Fibroblast of lung (primary cell): ENCODE measurements around the gene MTHFR. TPM values are rescaled to one million over a fixed set of nuclear protein-coding genes. Genes with fewer than 3 reads are reported as not detected.

Experiments used
- DNase-seq, 2 donors: peaks; one replicate each; pipeline versions ENCODE4 v3.0.0 to v3.0.0-alpha.2; 2010; ENCODE audit warnings: low read depth in 2 of 2
- H2AFZ ChIP-seq: 2 replicates; pipeline ENCODE4 v1.5.1; 2012; ENCODE audit warnings: low read length, control low read depth, inconsistent platforms
- H3K27ac ChIP-seq: 2 replicates; pipeline ENCODE4 v1.5.1; 2011; ENCODE audit warnings: low read length, control low read depth; ENCODE audit not compliant: insufficient read depth
- H3K27me3 ChIP-seq: 2 replicates; pipeline ENCODE4 v1.5.1; 2011; ENCODE audit warnings: mild to moderate bottlenecking, low read length; ENCODE audit not compliant: control insufficient read depth, insufficient read depth
- H3K36me3 ChIP-seq: 2 replicates; pipeline ENCODE4 v1.5.1; 2011; ENCODE audit warnings: low read length; ENCODE audit not compliant: control insufficient read depth, insufficient read depth
- H3K4me1 ChIP-seq: 2 replicates; pipeline ENCODE4 v1.5.1; 2011; ENCODE audit warnings: low read length; ENCODE audit not compliant: control insufficient read depth, insufficient read depth; ENCODE audit errors: extremely low read depth
- H3K4me2 ChIP-seq: 2 replicates; pipeline ENCODE4 v1.5.1; 2011; ENCODE audit warnings: low read length, control low read depth; ENCODE audit not compliant: insufficient read depth; ENCODE audit errors: extremely low read depth
- H3K4me3 ChIP-seq, 4 experiments: fragments of 200-600 bp in 1 of 4; sonication (generic) in 1 of 4; replicated peaks in 1 of 4; 2 replicates each; pipeline ENCODE4 v1.5.1; 2011 to 2016; ENCODE audit warnings: low read length in 4 of 4, low read depth in 3 of 4, mild to moderate bottlenecking in 3 of 4, control low read depth in 2 of 4, inconsistent platforms in 1 of 4, mixed read lengths in 1 of 4; ENCODE audit not compliant: insufficient read depth in 1 of 4; ENCODE audit errors: control extremely low read depth in 1 of 4
- H3K79me2 ChIP-seq: 2 replicates; pipeline ENCODE4 v1.5.1; 2012; ENCODE audit warnings: mild to moderate bottlenecking, low read length, inconsistent platforms; ENCODE audit not compliant: control insufficient read depth, insufficient read depth
- H3K9ac ChIP-seq: 2 replicates; pipeline ENCODE4 v1.5.1; 2011; ENCODE audit warnings: mild to moderate bottlenecking, low read length, control low read depth; ENCODE audit not compliant: insufficient read depth
- H3K9me3 ChIP-seq: 2 replicates; pipeline ENCODE4 v1.5.1; 2012; ENCODE audit warnings: low read depth, low read length; ENCODE audit not compliant: control insufficient read depth, insufficient read depth
- H4K20me1 ChIP-seq: 2 replicates; pipeline ENCODE4 v1.5.1; 2011; ENCODE audit warnings: low read length; ENCODE audit not compliant: control insufficient read depth, insufficient read depth; ENCODE audit errors: extremely low read depth
- EZH2 ChIP-seq: IDR thresholded peaks from 2 replicates; pipeline ENCODE4 v1.5.1; 2012; ENCODE audit warnings: low read length, control low read depth, mild to moderate bottlenecking; ENCODE audit errors: missing control alignments
- polyA plus RNA-seq, 2 donors: library from polyadenylated mRNA; depleted of rRNA in 1 of 2; stranded (reverse) in 1 of 2; unstranded in 1 of 2; fragments of >200 nt; gene quantifications; 2 replicates each; pipeline ENCODE4 v1.2.1, GENCODE V29; 2011 to 2012; ENCODE audit warnings: missing spikeins in 1 of 2
- total RNA-seq: library from RNA; depleted of rRNA; stranded (reverse); fragments of >200 nt; gene quantifications from 2 replicates; pipeline ENCODE4 v1.2.1, GENCODE V29; 2014
- TF ChIP-seq, protein P1 (sequence below), 2 donors: IDR thresholded peaks in 1 of 2; conservative IDR thresholded peaks in 1 of 2; 1 replicate in 1 of 2; 2 replicates in 1 of 2; pipeline ENCODE4 v1.5.1; 2011 to 2012; ENCODE audit warnings: low read length in 2 of 2, control low read depth in 1 of 2, inconsistent platforms in 1 of 2, low read depth in 1 of 2, mild to moderate bottlenecking in 1 of 2

MTHFR gene
- total and polyA plus RNA-seq, 2 donors (not counting 1 experiment from before 2014, with no cell fraction given) = 16.3 to 87.4 TPM

DNA sequence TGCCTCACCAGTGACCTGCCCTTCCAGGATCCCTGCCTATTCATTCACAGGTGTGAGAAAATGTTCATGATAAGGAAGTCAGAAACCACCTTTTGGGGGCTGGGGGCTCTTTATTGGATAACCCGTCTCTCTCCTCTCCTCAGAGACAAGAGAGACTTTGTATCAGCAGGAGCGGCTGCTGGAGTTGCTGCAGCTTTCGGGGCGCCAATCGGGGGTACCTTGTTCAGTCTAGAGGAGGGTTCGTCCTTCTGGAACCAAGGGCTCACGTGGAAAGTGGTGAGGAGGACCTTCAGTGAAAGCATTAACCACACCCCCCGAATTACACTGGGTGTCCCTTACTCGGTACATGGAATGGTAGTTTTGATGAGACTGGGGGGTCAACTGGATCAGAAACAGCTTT lies 21.2 kb upstream of the MTHFR start:
- Histone ChIP-seq H2AFZ (no peak overlapping the region), H3K4me2 (no peak overlapping the region), H3K9ac (no peak overlapping the region), H4K20me1 (no peaks in the 10 kb centered on the region), H3K4me3 (no peak overlapping the region), H3K27ac (no peak overlapping the region), H3K27me3 (no peaks in the 10 kb centered on the region), H3K4me1 (no peaks in the 10 kb centered on the region), H3K79me2 (no peaks in the 10 kb centered on the region), H3K36me3 (peaks cover 25% of the 10 kb centered on the region), H3K9me3 (no peaks in the 10 kb centered on the region)
- TF ChIP-seq, protein P1, sequence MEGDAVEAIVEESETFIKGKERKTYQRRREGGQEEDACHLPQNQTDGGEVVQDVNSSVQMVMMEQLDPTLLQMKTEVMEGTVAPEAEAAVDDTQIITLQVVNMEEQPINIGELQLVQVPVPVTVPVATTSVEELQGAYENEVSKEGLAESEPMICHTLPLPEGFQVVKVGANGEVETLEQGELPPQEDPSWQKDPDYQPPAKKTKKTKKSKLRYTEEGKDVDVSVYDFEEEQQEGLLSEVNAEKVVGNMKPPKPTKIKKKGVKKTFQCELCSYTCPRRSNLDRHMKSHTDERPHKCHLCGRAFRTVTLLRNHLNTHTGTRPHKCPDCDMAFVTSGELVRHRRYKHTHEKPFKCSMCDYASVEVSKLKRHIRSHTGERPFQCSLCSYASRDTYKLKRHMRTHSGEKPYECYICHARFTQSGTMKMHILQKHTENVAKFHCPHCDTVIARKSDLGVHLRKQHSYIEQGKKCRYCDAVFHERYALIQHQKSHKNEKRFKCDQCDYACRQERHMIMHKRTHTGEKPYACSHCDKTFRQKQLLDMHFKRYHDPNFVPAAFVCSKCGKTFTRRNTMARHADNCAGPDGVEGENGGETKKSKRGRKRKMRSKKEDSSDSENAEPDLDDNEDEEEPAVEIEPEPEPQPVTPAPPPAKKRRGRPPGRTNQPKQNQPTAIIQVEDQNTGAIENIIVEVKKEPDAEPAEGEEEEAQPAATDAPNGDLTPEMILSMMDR (conservative IDR thresholded peaks at IDR 0.05 in 1 of 2, IDR thresholded peaks at IDR 0.05 in 1 of 2; ENCODE audit: low read depth in 1 of 2, low read length in 2 of 2) = no peak
- no peak for TF ChIP-seq EZH2
- DNase-seq = no peak

- no peak overlapping the region for H3K9ac ChIP-seq
- TF ChIP-seq, protein P1 (conservative IDR thresholded peaks at IDR 0.05 in 1 of 2, IDR thresholded peaks at IDR 0.05 in 1 of 2; ENCODE audit: low read depth in 1 of 2, low read length in 2 of 2) = no peak
- TF ChIP-seq EZH2 = no peak
- H4K20me1 ChIP-seq = no peaks in the 10 kb centered on the region
- peaks cover 24% of the 10 kb centered on the region for H3K36me3 ChIP-seq
- no peak overlapping the region for H3K4me3 ChIP-seq
- no peaks in the 10 kb centered on the region for H3K27me3 ChIP-seq
- peaks cover 3% of the 10 kb centered on the region for H3K4me1 ChIP-seq
- H3K4me2 ChIP-seq = no peak overlapping the region
- no peak overlapping the region for H3K27ac ChIP-seq
- no peak overlapping the region for H2AFZ ChIP-seq
- no peak for DNase-seq
- no peaks in the 10 kb centered on the region for H3K79me2 ChIP-seq
- no peaks in the 10 kb centered on the region for H3K9me3 ChIP-seq
Observed at GRCh38 chr1:11825131-11825530, 19.4 kb upstream of the MTHFR start.

- Histone ChIP-seq H3K27me3 (no peaks in the 10 kb centered on the region), H3K9me3 (no peaks in the 10 kb centered on the region), H3K9ac (no peak overlapping the region), H3K79me2 (no peaks in the 10 kb centered on the region), H4K20me1 (no peaks in the 10 kb centered on the region), H3K27ac (no peak overlapping the region), H3K36me3 (peaks cover 20% of the 10 kb centered on the region), H2AFZ (no peak overlapping the region), H3K4me3 (no peak overlapping the region), H3K4me1 (peaks cover 3% of the 10 kb centered on the region), H3K4me2 (no peak overlapping the region)
- DNase-seq = peak in 1 of 2 donors; percentile 76
- TF ChIP-seq, protein P1 (conservative IDR thresholded peaks at IDR 0.05 in 1 of 2, IDR thresholded peaks at IDR 0.05 in 1 of 2; ENCODE audit: low read depth in 1 of 2, low read length in 2 of 2) = no peak
- TF ChIP-seq EZH2 = no peak
Observed at GRCh38 chr1:11823366-11824137, 17.8 kb upstream of the MTHFR start.
